Gastrocnemius medialis (tissue), 4 donors: ENCODE data around the gene CNTN2. TPM values are rescaled to one million over a fixed set of nuclear protein-coding genes. Genes with fewer than 3 reads are reported as not detected.

Source experiments
- ATAC-seq, 2 donors: fragments of 150-250 bp; one replicate each; pipeline ENCODE4 v1.9.1; 2016
- DNase-seq, 2 donors: peaks; one replicate each; pipeline ENCODE4 v3.0.0-alpha.2; 2019
- H3K27ac ChIP-seq, 4 donors: fragments of 200-600 bp; sonication (generic); 1 replicate in 1 of 4; 2 replicates in 3 of 4; pipeline ENCODE4 v1.5.1; 2016 to 2018; ENCODE audit warnings: mild to moderate bottlenecking in 2 of 4, moderate library complexity in 1 of 4
- H3K27me3 ChIP-seq, 3 donors: fragments of 200-600 bp; sonication (generic) in 2 of 3; 1 replicate in 1 of 3; 2 replicates in 2 of 3; pipeline versions ENCODE4 v1.5.1 to v1.6.0; 2016 to 2019; ENCODE audit warnings: mild to moderate bottlenecking in 1 of 3, moderate library complexity in 1 of 3
- H3K36me3 ChIP-seq, 2 donors: fragments of 200-600 bp; sonication (generic) in 1 of 2; one replicate each; pipeline ENCODE4 v1.5.1; 2017 to 2018
- H3K4me1 ChIP-seq, 2 donors: fragments of 200-600 bp; sonication (generic) in 1 of 2; one replicate each; pipeline ENCODE4 v1.5.1; 2016 to 2017; ENCODE audit warnings: mild to moderate bottlenecking in 2 of 2
- H3K4me3 ChIP-seq, 4 donors: fragments of 200-600 bp; sonication (generic) in 3 of 4; 1 replicate in 1 of 4; 2 replicates in 3 of 4; pipeline ENCODE4 v1.5.1; 2016 to 2019; ENCODE audit warnings: mild to moderate bottlenecking in 2 of 4
- H3K9me3 ChIP-seq, 3 donors: fragments of 200-600 bp; sonication (generic) in 2 of 3; 1 replicate in 1 of 3; 2 replicates in 2 of 3; pipeline ENCODE4 v1.5.1; 2016 to 2019
- POLR2A ChIP-seq, 2 donors: fragments of 450-650 bp; IDR thresholded peaks; one replicate each; pipeline ENCODE4 v1.6.1; 2017; ENCODE audit warnings: antibody characterized with exemption in 2 of 2, mild to moderate bottlenecking in 2 of 2, moderate library complexity in 2 of 2
- in situ Hi-C, 4 donors: fragments of 200-750 bp; cut with MboI; loops; one replicate each; pipeline versions ENCODE4 v1.15.0 to v1.8.0; 2017; ENCODE audit warnings: low sequenced_read_pairs in 4 of 4
- intact Hi-C: fragments of 100-400 bp; cut with DNase I; formaldehyde crosslinking; loops from one replicate; pipeline ENCODE4 v1.15.1; 2023; ENCODE audit warnings: low total_unique reads
- total RNA-seq, 4 donors: library from RNA; depleted of rRNA; stranded (reverse); fragments of >200 nt; gene quantifications; one replicate each; pipeline versions ENCODE4 v1.1.0 to v1.2.3, GENCODE V29; 2016
- TF ChIP-seq, protein P1 (sequence below), 5 experiments: fragments of 450-650 bp in 3 of 5; fragments of 200-600 bp in 2 of 5; sonication (generic) in 2 of 5; IDR thresholded peaks in 4 of 5; conservative IDR thresholded peaks in 1 of 5; 1 replicate in 4 of 5; 2 replicates in 1 of 5; pipeline ENCODE4 v1.5.1; 2016 to 2019; ENCODE audit warnings: antibody characterized with exemption in 5 of 5, mild to moderate bottlenecking in 3 of 5, moderate library complexity in 3 of 5

Gene CNTN2
- total RNA-seq, 4 donors from 2014 or later, result not detected

DNA sequence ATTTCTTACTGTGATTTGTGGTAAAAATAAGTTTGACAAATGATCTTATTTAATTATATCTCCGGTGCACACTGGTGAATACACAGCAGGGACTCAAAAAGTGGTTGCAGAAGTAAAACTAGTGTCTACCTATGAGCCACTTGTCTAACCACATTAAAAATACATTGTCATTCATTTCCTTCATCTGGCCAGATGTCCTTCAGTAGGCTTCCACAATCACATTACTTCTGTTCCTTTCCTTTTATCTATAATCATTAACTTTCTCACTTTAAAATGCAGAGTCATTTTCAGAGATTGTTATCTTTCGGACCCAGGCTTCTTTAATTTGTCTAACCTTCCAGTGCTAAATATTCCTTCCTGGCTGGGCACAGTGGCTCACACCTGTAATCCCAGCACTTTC is 75.7 kb downstream of the CNTN2 start:
- ATAC-seq (no peak), DNase-seq (no peak)
- H3K27ac ChIP-seq, result no peak overlapping the region
- H3K9me3 ChIP-seq, result no peaks in the 10 kb centered on the region
- TF ChIP-seq, protein P1, sequence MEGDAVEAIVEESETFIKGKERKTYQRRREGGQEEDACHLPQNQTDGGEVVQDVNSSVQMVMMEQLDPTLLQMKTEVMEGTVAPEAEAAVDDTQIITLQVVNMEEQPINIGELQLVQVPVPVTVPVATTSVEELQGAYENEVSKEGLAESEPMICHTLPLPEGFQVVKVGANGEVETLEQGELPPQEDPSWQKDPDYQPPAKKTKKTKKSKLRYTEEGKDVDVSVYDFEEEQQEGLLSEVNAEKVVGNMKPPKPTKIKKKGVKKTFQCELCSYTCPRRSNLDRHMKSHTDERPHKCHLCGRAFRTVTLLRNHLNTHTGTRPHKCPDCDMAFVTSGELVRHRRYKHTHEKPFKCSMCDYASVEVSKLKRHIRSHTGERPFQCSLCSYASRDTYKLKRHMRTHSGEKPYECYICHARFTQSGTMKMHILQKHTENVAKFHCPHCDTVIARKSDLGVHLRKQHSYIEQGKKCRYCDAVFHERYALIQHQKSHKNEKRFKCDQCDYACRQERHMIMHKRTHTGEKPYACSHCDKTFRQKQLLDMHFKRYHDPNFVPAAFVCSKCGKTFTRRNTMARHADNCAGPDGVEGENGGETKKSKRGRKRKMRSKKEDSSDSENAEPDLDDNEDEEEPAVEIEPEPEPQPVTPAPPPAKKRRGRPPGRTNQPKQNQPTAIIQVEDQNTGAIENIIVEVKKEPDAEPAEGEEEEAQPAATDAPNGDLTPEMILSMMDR (IDR thresholded peaks at IDR 0.05 in 4 of 5, conservative IDR thresholded peaks at IDR 0.05 in 1 of 5), result no peak
- TF ChIP-seq POLR2A (IDR thresholded peaks at IDR 0.05), result no peak
- H3K27me3 ChIP-seq, result no peaks in the 10 kb centered on the region
- peaks cover 34 to 35% of the 10 kb centered on the region in 2 donors for H3K4me1 ChIP-seq
- in situ Hi-C loops, result no loop called here
- no peak overlapping the region for H3K4me3 ChIP-seq
- intact Hi-C loops, result no loop called here
- H3K36me3 ChIP-seq, result peaks cover 3 to 12% of the 10 kb centered on the region in 2 donors

DNA sequence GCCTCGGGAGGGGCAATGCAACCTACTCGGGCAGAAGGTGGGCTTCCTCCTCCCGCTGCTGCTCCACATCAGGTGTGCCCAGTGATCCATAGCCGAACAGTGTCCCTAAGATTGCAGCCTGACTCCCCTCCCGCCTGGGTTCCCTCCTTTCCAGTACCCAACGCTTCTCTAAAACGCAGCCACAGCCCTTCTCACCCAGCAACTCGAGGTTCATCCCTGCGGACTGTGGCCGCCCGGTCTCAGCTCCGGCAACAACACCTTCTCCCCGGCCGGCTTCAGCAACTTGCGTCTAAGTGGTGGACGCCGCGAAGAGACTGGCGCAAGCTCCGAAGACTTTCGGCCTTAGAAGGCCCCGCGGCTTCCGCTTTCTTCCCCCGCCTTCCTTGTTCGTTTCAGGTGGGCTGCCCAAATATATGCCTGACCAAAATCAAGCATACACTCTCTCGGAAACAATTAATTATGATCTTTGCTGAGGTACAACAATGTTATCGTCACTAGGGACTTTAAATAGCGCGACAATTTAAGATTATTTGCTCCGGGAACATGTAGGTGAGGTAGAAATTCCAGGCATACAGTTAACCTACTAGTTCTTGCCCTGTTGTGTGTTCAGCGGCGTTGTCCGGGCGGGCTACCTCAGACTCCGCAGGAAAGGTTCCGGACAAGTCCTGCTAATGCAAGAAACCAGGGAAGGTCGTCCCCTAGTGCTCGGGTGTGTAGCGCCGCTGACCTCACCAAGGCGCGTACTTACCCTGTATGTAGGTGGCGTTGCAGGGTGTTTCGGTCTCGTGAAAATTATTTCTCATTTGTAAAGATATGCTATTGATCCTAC is 78.9 kb downstream of the CNTN2 start, which contains the start of gene RBBP5:
RBBP5 (minus strand) TSS at position 319 of the 829 bp plus-strand sequence; CDS start at position 214, 105 bp downstream.
- H3K4me1 ChIP-seq, result peaks cover 33 to 35% of the 10 kb centered on the region in 2 donors
- ATAC-seq (peak; percentile 98 to 99), DNase-seq (peak; percentile 94 to 97)
- H3K36me3 ChIP-seq, result no peaks in the 10 kb centered on the region
- peak within 1 kb of the TSS; percentile 84 to 94 (median 90) for H3K4me3 ChIP-seq
- no peaks in the 10 kb centered on the region for H3K27me3 ChIP-seq
- in situ Hi-C loops (loop anchor here in 1 of 4 donors (10.0 kb wide), 1 partner anchor 133 kb away; no protein-coding TSS in a partner anchor), intact Hi-C loops (loop anchor here (2.0 to 5.0 kb wide), 7 partner anchors 19 to 605 kb away; partner anchors contain the start of genes DSTYK and MDM4)
- H3K9me3 ChIP-seq, result no peaks in the 10 kb centered on the region
- peak; percentile 74 to 78 for TF ChIP-seq POLR2A (IDR thresholded peaks at IDR 0.05)
- TF ChIP-seq, protein P1 (IDR thresholded peaks at IDR 0.05 in 4 of 5, conservative IDR thresholded peaks at IDR 0.05 in 1 of 5), result peak; percentile 49 to 84 (median 60)
- peak within 1 kb of the TSS; percentile 85 to 92 (median 88) for H3K27ac ChIP-seq

DNA sequence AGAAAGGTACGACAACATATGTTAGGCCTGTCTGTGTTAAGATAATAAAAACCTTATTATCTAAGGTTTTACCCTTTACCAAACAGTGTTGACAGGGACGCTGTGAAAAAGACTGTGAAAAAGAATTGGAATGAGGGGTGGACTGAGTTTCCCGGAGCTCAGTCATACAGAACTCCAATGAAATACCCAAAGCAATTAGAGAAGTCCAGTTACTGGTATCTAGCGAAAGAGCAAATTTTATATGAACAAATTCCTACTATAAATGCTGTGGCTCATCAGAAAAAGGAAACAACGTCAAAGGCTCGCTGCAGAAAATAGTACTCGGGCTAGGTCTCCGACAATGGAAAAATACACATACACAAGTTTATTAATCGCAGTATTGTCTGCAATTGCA is 79.5 kb downstream of the CNTN2 start:
- Histone ChIP-seq H3K4me3 (peak overlapping the region; percentile 84 to 94 (median 90)), H3K27me3 (no peaks in the 10 kb centered on the region), H3K4me1 (peaks cover 31 to 35% of the 10 kb centered on the region in 2 donors), H3K36me3 (no peaks in the 10 kb centered on the region), H3K9me3 (no peaks in the 10 kb centered on the region), H3K27ac (peak overlapping the region; percentile 85 to 92 (median 88))
- DNase-seq (no peak), ATAC-seq (peak; percentile 5 to 20)
- in situ Hi-C loops (loop anchor here in 1 of 4 donors (10.0 kb wide), 1 partner anchor 132 kb away; no protein-coding TSS in a partner anchor), intact Hi-C loops (loop anchor here (2.0 to 5.0 kb wide), 7 partner anchors 18 to 605 kb away; partner anchors contain the start of genes DSTYK and MDM4)
- TF ChIP-seq, protein P1 (IDR thresholded peaks at IDR 0.05 in 4 of 5, conservative IDR thresholded peaks at IDR 0.05 in 1 of 5), result peak in 1 of 5 experiments; percentile 24
- TF ChIP-seq POLR2A (IDR thresholded peaks at IDR 0.05), result no peak

DNA sequence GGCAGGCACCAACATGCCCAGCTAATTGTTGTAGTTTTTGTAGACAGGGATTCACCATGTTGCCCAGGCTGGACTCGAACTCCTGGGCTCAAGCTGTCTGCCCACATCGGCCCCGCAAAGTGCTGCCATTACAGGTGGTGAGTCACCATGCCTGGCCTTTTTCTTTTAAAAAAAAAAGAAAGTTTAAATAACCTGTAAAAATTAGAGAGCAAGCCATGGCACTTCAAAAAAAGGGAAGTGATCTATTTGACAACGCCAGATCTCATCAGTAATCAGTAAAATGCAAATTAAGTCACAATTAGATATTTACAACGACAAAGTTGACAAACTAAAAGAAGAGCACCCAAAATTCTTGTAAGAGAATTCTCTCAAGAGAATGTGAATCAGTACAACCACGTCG is 81.7 kb downstream of the CNTN2 start:
- Histone ChIP-seq H3K4me1 (peaks cover 23 to 30% of the 10 kb centered on the region in 2 donors), H3K9me3 (no peaks in the 10 kb centered on the region), H3K36me3 (no peaks in the 10 kb centered on the region), H3K27ac (no peak overlapping the region), H3K27me3 (no peaks in the 10 kb centered on the region), H3K4me3 (no peak overlapping the region)
- TF ChIP-seq, protein P1 (IDR thresholded peaks at IDR 0.05 in 4 of 5, conservative IDR thresholded peaks at IDR 0.05 in 1 of 5), result no peak
- TF ChIP-seq POLR2A (IDR thresholded peaks at IDR 0.05), result no peak
- intact Hi-C loops, result loop anchor here (5.0 kb wide), 4 partner anchors 73 to 607 kb away; partner anchors contain the start of genes DSTYK and MDM4
- ATAC-seq, result no peak
- no peak for DNase-seq
- in situ Hi-C loops, result loop anchor here in 1 of 4 donors (10.0 kb wide), 1 partner anchor 130 kb away; no protein-coding TSS in a partner anchor
